DMS53 (cell line): ENCODE measurements around the gene TMEM201.

Source experiments
- DNase-seq: peaks from one replicate; lab custom pipeline; 2025; lab: John Stamatoyannopoulos, UW

The TMEM201 gene

DNA sequence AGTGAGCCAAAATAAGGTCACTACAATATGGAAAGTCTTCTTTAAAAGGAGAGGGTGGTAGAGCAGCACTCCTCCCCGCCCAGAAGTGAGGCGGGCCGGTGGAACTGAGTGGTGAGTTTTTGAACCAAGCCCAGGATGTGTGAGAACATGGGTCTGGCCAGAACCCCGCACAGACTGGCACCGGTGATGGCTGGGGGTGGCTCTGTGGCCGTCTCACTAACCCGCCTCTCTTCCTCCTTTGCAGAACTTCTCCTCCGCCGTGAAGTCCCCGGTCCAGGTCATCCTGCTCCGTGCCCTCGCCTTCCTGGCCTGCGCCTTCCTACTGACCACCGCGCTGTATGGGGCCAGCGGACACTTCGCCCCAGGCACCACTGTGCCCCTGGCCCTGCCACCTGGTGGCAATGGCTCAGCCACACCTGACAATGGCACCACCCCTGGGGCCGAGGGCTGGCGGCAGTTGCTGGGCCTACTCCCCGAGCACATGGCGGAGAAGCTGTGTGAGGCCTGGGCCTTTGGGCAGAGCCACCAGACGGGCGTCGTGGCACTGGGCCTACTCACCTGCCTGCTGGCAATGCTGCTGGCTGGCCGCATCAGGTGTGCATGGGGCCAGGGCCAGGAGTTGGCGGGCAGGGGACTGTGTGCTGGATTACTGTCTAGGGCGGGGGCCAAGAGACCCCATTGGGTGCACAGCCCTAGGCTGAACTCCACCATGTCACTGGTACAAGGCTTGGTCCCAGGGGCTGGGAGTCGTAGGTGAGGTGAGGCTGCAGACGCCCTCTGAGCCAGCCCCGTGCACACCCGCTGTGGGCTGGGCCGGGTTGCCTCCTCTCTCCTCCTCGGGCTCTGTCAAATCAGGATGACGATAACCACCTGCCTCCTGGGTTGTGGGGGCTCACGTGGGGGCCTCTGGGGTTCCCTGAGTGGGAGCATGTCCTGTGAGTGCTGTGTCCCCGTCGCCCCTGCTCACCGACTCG lies 12.4 kb downstream of the TMEM201 start:
- no peak for DNase-seq

- no peak for DNase-seq
Observed at GRCh38 chr1:9601942-9602793, 13.5 kb downstream of the TMEM201 start.

DNA sequence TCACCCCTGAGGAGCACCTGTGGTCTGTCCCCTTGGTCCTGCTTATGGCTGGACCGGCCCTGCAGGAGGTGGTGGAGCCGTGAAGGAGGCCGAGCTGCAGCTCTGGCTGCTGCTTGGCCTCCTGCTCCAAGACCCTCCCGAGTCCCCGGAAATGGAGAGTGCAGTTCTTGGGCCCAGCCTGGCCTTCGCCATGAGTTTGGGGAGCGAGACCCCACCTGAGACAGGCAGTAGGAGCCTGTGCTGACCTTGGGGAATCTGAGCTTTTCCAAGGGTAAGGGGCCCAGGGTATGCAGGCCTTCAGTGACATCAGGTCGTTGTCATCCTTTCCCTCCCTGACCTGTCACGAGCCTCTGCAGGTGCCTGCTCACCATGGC lies 14.1 kb downstream of the TMEM201 start:
- no peak for DNase-seq

GRCh38 chr1:9603307-9603706 lies 14.6 kb downstream of the TMEM201 start:
- no peak for DNase-seq

GRCh38 chr1:9603766-9604753 lies 15.3 kb downstream of the TMEM201 start:
- no peak for DNase-seq

GRCh38 chr1:9604836-9605235 lies 16.1 kb downstream of the TMEM201 start:
- DNase-seq = no peak

DNA sequence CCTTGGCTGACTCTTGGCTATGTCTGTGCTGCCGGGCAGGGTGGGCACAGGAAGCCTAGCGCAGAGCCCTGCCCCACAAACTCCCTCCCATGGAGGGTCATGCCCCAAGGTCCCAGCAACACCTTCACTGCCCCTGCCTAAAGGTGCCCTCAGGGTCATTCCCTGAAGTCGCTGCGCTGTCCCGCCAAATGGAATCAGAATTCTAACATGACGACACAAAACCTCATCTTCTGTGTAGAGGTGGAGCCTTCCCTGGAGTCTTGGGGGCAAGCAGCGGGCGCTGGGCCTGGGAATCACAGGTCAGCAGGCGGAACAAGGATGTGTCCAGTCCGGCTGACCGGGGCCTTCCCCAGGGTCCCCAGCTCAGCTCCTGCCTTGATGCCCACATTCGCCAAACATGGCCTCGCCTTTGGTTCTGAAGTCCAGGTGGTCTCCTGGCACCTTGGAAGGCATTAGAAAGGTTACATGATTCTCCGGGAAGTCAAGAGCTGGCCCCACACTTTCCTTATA lies 17.3 kb downstream of the TMEM201 start:
- DNase-seq = no peak

DNA sequence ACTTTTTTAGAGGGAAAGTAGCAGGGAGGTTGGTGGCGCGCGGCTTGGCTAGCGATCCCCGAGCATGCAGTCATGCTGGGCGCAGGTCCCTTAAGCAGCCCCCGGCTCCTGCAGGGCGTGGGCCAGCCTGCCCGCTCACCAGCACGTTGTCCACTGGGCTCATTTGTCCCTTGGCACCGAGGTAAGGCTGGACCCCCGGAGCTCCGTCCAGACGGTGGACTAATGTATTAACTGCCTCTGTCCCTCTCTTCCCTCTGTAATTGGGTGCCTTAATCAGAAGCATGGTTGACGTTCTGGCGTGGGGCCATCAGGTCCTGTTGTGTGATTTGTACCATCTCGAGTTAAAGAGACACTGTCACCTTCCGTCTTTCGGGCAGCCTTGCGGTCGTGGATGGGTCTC lies 17.7 kb downstream of the TMEM201 start:
- no peak for DNase-seq

DNA sequence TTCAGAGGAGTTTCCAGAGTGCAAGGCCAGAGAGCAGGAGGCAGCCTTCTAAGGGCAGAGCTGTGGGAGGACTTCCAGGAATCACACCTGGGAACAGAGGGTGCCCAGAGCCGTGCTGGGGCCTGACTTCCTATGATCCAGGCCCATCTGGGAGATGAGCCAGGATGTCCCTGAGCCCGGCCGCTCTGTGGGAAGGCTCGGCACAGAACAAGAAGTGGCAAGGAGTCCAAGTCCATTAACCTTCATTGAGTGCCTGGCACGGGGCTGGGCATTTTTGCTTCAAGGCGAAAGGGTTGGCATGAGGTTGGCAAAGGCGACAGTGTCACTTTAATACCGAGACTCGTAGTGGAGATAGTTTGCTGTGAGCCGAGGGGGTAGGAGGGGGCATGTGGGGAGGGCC lies 18.2 kb downstream of the TMEM201 start:
- no peak for DNase-seq

DNA sequence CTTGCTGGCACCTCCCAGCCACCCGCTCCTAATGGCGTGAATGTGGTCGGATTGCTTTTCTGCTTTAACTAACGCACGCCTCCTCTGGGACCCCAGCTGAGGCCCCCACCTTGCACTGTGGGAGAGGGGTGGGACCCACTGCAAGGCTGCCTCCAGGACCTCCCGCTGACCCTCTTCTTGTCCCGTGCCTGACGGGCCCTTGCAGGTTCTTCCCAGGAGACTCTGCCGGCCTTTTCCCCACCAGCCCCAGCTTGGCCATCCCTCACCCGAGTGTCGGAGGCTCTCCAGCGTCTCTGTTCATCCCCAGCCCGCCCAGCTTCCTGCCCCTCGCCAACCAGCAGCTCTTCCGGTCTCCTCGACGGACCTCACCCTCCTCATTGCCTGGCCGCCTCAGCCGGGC lies 18.6 kb downstream of the TMEM201 start:
- DNase-seq = no peak

DNA sequence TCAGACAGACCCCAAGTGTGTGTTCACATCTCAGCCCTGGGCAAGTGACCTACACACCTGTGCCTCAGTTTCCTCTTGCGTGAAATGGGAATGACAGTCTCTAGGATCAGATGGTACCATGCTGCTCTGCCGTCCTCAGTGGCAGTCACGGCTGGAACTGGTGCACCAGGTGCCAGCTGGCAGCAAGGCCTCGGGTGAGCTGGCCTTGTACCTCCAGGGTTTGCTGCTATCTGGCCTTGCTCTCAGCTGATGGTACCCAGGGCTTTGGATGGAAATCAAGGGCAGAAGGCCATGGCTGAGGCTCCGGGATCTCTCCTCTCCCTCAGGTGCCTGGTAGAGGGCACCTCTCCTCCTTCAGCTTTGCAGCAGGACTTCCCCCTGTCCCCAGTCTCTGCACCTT lies 21.3 kb downstream of the TMEM201 start:
- no peak for DNase-seq

- no peak for DNase-seq
Observed at GRCh38 chr1:9610548-9610947, 21.8 kb downstream of the TMEM201 start.

DNA sequence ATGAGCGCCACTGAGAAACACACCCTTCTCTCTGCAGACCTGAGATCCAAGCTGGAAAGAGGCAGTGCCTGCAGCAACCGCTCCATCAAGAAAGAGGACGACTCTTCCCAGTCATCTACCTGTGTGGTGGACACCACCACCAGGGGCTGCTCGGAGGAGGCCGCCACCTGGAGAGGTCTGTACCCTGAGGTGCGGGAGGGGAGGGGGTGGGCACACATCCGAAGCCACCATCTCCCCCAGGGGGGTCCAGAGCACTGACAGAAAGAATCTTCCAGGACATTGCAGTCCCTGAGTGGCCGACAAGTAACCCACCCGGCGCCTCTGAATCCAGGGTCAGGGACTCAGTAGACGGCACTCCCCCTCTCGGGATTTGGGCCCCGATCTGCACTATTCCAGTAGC lies 23.0 kb downstream of the TMEM201 start:
- no peak for DNase-seq

- no peak for DNase-seq
Observed at GRCh38 chr1:9612162-9612845, 23.6 kb downstream of the TMEM201 start.

GRCh38 chr1:9612871-9613624 lies 24.3 kb downstream of the TMEM201 start:
- no peak for DNase-seq

- DNase-seq = no peak
Observed at GRCh38 chr1:9613625-9614299, 25.1 kb downstream of the TMEM201 start.

DNA sequence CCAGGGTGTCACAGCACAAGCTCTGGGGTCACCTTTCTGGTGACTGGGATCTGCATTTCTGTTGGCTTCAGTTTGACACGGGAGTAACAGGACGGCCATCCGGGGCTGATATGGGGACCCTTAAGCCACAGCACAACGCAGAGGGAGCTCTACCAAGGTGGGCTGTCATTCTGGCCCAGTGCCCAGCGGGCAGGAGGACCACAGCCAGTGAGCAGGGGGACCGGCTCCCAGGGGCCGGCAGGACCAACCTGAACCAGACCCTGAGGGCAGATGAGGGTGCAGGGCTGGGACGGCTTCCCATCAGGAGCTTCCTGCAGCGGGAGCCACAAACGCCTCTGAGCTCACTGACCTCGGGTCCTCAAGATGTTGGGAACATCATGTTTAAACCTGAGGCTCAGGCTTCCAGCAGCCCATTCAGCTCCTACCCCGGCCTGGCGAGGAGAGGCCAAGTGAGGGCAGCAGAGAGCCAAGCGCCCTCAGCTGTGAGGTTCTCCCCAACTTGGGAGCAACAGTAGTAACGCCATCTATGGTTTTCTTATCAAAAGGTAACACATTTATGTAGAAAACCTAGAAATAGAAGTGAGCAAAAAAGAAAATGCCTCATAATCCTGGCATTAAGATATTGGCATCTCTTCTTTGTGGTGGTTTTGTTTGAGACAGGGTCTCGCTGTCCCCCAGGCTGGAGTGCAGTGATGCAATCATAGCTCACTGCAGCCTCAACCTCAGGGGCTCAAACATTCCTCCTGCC lies 26.8 kb downstream of the TMEM201 start:
- peak; percentile 66 for DNase-seq

DNA sequence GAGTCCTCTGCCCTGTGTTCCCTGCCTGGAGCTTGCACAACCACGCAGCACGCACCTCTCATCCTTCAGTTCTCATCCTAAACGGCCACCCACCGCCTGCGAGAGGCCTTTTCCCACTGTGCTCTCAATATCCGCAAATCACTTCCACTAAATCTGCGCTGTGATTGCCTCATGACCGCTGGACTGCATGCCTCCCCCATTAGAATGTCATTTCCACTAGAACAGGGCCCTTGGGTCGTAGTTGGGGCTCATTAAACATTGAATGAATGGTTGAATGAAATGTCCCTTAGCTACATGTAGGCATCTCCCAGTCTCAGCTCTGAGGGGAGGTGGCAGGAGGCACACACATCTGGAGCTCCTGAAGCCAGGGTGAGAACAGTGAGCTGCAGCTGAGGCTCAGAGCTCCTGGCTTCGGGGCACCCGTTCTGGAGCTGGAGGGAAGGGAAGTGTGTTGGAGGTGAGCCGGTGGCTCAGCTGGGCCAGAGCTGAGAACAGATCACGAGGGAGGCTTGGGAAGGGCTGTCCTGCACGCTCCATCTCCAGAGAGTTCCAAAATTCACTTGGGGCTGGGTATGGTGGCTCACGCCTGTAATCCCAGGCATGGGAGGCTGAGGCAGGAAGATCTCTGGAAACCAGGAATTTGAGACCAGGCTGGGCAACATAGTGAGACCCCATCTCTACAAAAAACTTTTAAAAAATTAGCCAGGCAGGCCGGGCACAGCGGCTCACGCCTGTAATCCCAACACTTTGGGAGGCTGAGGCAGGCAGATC lies 30.4 kb downstream of the TMEM201 start:
- DNase-seq = no peak
